Measurements from ENCODE around the gene NRDC. TPM values are rescaled to one million over a fixed set of nuclear protein-coding genes. Genes with fewer than 3 reads are reported as not detected.

Gene NRDC
- total and polyA plus RNA-seq, 7 donors, result 34.4 to 91.4 (median 71.0) TPM

DNA sequence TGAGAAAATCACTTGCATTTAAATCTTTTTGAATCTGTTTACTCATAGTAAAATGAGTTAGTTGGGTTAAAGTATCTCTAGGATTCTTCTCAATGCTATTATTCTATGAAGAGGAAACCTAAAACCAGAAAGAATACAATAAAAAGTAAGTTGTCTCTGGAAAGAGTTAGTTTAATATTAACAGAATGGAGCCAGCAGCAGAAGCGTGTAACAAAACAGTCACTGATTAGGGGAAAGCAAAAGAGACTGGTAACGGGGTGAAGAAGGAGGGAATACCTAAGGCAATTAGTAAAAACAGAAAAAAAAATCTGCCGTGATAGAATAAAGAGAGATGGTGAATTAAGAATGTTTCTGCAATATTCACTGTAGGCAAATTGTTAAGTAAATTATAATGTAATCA is 60.0 kb downstream of the NRDC start:
- DNase-seq, result no peak
- TF ChIP-seq EP300 (IDR thresholded peaks at IDR 0.05) (no peak), POLR2AphosphoS5 (IDR thresholded peaks at IDR 0.05) (no peak), POLR2A (IDR thresholded peaks at IDR 0.05) (no peak)
- TF ChIP-seq, protein P1, sequence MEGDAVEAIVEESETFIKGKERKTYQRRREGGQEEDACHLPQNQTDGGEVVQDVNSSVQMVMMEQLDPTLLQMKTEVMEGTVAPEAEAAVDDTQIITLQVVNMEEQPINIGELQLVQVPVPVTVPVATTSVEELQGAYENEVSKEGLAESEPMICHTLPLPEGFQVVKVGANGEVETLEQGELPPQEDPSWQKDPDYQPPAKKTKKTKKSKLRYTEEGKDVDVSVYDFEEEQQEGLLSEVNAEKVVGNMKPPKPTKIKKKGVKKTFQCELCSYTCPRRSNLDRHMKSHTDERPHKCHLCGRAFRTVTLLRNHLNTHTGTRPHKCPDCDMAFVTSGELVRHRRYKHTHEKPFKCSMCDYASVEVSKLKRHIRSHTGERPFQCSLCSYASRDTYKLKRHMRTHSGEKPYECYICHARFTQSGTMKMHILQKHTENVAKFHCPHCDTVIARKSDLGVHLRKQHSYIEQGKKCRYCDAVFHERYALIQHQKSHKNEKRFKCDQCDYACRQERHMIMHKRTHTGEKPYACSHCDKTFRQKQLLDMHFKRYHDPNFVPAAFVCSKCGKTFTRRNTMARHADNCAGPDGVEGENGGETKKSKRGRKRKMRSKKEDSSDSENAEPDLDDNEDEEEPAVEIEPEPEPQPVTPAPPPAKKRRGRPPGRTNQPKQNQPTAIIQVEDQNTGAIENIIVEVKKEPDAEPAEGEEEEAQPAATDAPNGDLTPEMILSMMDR (IDR thresholded peaks at IDR 0.05), result no peak
- intact Hi-C loops (cut with DNase I), result no loop called here
- H3K36me3 ChIP-seq, result peaks cover 0 to 97% (median 17%) of the 10 kb centered on the region in 4 donors
- H3K4me1 ChIP-seq, result no peaks in the 10 kb centered on the region
- H3K9me3 ChIP-seq, result no peaks in the 10 kb centered on the region
- H3K27me3 ChIP-seq, result no peaks in the 10 kb centered on the region
- WGBS, 2 donors, result 32 to 70% methylated on average over 3 of the region's 3 CpGs
- no peak overlapping the region for H3K27ac ChIP-seq
- no peak overlapping the region for H3K4me3 ChIP-seq

DNA sequence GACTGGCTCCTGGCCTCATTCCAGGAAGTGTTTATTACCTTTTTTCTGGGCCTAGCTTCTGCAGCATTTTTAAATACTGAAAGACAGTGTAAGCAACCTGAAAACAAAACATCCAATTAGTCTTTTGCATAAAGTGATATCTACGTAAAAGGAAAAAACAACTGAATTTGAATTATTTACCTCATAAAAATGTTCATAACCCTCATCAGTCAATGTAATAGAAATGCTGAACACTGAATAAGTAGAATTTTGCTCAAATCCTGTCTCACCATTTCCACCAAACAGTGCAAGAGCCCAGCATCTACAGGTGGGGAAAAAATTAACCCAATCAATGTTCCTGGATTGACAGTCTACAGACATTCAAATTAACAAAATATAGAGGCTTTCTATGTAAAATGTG is 64.0 kb downstream of the NRDC start:
- Histone ChIP-seq H3K9me3 (no peaks in the 10 kb centered on the region), H3K27me3 (no peaks in the 10 kb centered on the region), H3K4me3 (no peak overlapping the region), H3K36me3 (peaks cover 0 to 97% (median 20%) of the 10 kb centered on the region in 4 donors), H3K27ac (no peak overlapping the region), H3K4me1 (no peaks in the 10 kb centered on the region)
- 95 to 100% methylated on average over 1 of the region's 1 CpG for WGBS, 2 donors
- TF ChIP-seq POLR2AphosphoS5 (IDR thresholded peaks at IDR 0.05) (no peak), POLR2A (IDR thresholded peaks at IDR 0.05) (no peak), EP300 (IDR thresholded peaks at IDR 0.05) (no peak)
- TF ChIP-seq, protein P1 (IDR thresholded peaks at IDR 0.05), result no peak
- intact Hi-C loops (cut with DNase I), result no loop called here
- no peak for DNase-seq

DNA sequence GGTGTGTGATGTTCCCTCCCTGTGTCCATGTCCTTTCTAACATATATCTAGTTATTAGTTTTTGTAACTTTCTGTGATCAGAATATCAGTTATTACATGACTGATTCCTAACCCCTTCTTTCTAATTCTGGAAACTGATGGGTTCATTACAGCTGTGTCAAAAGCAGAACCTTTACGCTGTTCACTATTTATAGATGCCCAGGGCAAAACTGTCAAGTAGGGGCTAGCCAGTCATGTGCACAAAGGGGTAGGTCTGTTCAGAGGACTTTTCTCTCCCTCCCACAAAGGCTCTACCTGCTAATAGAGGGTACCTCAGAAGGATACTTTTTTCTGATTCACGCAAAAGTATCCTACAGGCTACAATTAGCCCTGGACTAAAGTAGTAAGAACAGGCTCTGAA is 79.2 kb downstream of the NRDC start:
- TF ChIP-seq EP300 (IDR thresholded peaks at IDR 0.05) (no peak), POLR2AphosphoS5 (IDR thresholded peaks at IDR 0.05) (no peak), POLR2A (IDR thresholded peaks at IDR 0.05) (no peak)
- TF ChIP-seq, protein P1 (IDR thresholded peaks at IDR 0.05), result no peak
- Histone ChIP-seq H3K4me1 (no peaks in the 10 kb centered on the region), H3K9me3 (no peaks in the 10 kb centered on the region), H3K27me3 (no peaks in the 10 kb centered on the region), H3K4me3 (no peak overlapping the region), H3K27ac (no peak overlapping the region), H3K36me3 (peaks cover 10 to 91% (median 23%) of the 10 kb centered on the region in 4 donors)
- intact Hi-C loops (cut with DNase I), result no loop called here
- DNase-seq, result no peak
- WGBS, 2 donors, result 84 to 95% methylated on average over 2 of the region's 2 CpGs

DNA sequence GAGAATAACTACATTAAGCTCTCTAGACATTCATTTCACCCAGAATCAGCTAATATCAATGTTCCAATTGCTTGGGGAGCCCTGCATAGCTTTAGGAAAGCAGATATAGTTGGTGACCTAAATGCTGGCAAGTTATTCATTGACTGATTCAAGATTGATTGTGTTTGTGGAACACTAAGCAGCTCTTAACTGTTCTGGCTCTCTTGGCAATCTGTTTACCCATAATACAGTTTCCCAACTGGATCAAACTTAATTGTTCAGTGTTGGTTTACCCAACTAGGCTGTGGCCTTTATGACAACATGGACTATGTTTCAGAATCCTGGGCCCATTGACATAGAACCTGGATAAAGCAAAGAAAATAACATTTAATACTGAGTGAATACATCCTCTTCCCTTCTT is 83.7 kb downstream of the NRDC start:
- Histone ChIP-seq H3K27me3 (no peaks in the 10 kb centered on the region), H3K27ac (no peak overlapping the region), H3K4me3 (no peak overlapping the region), H3K4me1 (no peaks in the 10 kb centered on the region), H3K9me3 (no peaks in the 10 kb centered on the region), H3K36me3 (peaks cover 24 to 93% (median 38%) of the 10 kb centered on the region in 4 donors)
- intact Hi-C loops (cut with DNase I), result no loop called here
- no peak for DNase-seq
- TF ChIP-seq, protein P1 (IDR thresholded peaks at IDR 0.05), result no peak
- no peak for TF ChIP-seq EP300 (IDR thresholded peaks at IDR 0.05)
- no peak for TF ChIP-seq POLR2AphosphoS5 (IDR thresholded peaks at IDR 0.05)
- no peak for TF ChIP-seq POLR2A (IDR thresholded peaks at IDR 0.05)

DNA sequence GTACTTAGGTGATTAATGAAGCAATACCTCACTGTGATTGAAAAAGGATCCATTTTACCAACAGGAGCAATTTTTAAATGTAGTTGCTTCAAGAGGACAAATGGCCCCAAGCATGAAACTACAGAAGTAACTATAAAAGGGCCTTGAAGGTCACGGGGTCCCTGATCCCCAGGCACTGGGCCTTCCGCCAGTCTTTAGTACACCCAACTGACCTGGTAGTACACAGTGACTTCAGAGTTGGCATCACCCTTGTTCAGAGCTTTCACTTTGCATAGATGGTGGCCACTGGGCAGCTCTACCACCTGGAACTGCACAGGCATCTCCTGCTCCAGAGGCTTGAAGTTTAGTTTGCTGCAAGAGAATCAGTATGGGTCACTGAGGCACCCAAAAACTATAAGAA is 84.3 kb downstream of the NRDC start:
- DNase-seq, result no peak
- intact Hi-C loops (cut with DNase I), result no loop called here
- H3K36me3 ChIP-seq, result peaks cover 24 to 93% (median 35%) of the 10 kb centered on the region in 4 donors

More for the DNA sequence above, 84.3 kb downstream of the NRDC start:
- Histone ChIP-seq H3K4me1 (peaks cover 0 to 1% (median 0%) of the 10 kb centered on the region in 4 donors), H3K4me3 (no peak overlapping the region), H3K27me3 (no peaks in the 10 kb centered on the region), H3K27ac (no peak overlapping the region), H3K9me3 (no peaks in the 10 kb centered on the region)
- TF ChIP-seq EP300 (IDR thresholded peaks at IDR 0.05), result no peak
- no peak for TF ChIP-seq POLR2A (IDR thresholded peaks at IDR 0.05)
- no peak for TF ChIP-seq POLR2AphosphoS5 (IDR thresholded peaks at IDR 0.05)
- TF ChIP-seq, protein P1 (IDR thresholded peaks at IDR 0.05), result no peak
- 97 to 98% methylated on average over 2 of the region's 2 CpGs for WGBS, 2 donors

Data from sigmoid colon (tissue), 7 donors.